PC-3 (cell line): ENCODE measurements around the gene PEPD.

Experiments used
- CTCF ChIP-seq: fragments of 300-600 bp; sonication (generic); conservative IDR thresholded peaks from 2 replicates; pipeline ENCODE4 v1.5.1; 2017; ENCODE audit warnings: antibody characterized with exemption, low read depth, mild to moderate bottlenecking, low read length
- EZH2 ChIP-seq: fragments of 300-600 bp; sonication (generic); IDR thresholded peaks from one replicate; pipeline ENCODE4 v1.6.1; 2017; ENCODE audit warnings: antibody characterized with exemption, mild to moderate bottlenecking, low read length; ENCODE audit not compliant: unreplicated experiment
- EZH2phosphoT487 ChIP-seq: fragments of 300-600 bp; sonication (generic); IDR thresholded peaks from 2 replicates; pipeline ENCODE4 v1.6.1; 2018; ENCODE audit warnings: mild to moderate bottlenecking, antibody characterized with exemption, low read length, borderline replicate concordance

GRCh38 chr19:33472226-33472625, 49.4 kb downstream of the PEPD start:
- TF ChIP-seq EZH2 (no peak), CTCF (no peak), EZH2phosphoT487 (no peak)
